Ishikawa (cell line): ENCODE measurements around the gene CNNM1.

Experiments used
- CREB1 ChIP-seq: IDR thresholded peaks from 2 replicates; pipeline ENCODE4 v1.6.1; 2012; ENCODE audit warnings: low read depth
- EGR1 ChIP-seq: IDR thresholded peaks from 2 replicates; pipeline ENCODE4 v1.6.1; 2012
- EP300 ChIP-seq: IDR thresholded peaks from 2 replicates; pipeline ENCODE4 v1.6.1; 2012; ENCODE audit warnings: borderline replicate concordance
- NFIC ChIP-seq: IDR thresholded peaks from 2 replicates; pipeline ENCODE4 v1.6.1; 2012
- RAD21 ChIP-seq: IDR thresholded peaks from 2 replicates; pipeline ENCODE4 v1.6.1; 2012; ENCODE audit warnings: low read depth
- USF1 ChIP-seq: IDR thresholded peaks from 2 replicates; pipeline ENCODE4 v1.6.1; 2012
- YY1 ChIP-seq: IDR thresholded peaks from 2 replicates; pipeline ENCODE4 v1.6.1; 2012; ENCODE audit warnings: low read depth
- ZBTB7A ChIP-seq: IDR thresholded peaks from 2 replicates; pipeline ENCODE4 v1.6.1; 2012; ENCODE audit warnings: low read depth
- TF ChIP-seq, protein P1 (sequence below): IDR thresholded peaks from 2 replicates; pipeline ENCODE4 v1.6.1; 2012; ENCODE audit warnings: low read depth, mild to moderate bottlenecking

DNA sequence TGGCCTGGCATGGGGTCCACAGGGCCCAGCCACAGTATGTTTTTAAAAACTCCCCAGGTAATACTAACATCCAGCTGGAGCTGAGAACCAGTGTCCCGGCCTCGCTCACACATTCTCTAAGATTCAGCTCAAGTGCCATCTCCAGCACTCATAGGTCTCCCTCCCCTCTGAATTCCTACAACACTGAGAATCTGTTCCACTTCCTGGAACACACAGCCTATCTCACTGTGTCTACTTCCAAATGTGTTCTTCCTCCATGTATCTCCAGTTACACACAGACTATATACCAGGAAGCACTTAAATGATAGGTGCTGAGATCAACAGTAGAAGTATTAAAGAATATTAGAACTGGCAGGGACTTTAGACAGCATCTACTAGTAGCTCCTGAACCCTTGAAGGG, 90.5 kb downstream of the CNNM1 start:
- TF ChIP-seq YY1 (no peak), ZBTB7A (no peak), NFIC (no peak), EGR1 (no peak), RAD21 (no peak), CREB1 (no peak), EP300 (no peak), USF1 (no peak)
- TF ChIP-seq, protein P1, sequence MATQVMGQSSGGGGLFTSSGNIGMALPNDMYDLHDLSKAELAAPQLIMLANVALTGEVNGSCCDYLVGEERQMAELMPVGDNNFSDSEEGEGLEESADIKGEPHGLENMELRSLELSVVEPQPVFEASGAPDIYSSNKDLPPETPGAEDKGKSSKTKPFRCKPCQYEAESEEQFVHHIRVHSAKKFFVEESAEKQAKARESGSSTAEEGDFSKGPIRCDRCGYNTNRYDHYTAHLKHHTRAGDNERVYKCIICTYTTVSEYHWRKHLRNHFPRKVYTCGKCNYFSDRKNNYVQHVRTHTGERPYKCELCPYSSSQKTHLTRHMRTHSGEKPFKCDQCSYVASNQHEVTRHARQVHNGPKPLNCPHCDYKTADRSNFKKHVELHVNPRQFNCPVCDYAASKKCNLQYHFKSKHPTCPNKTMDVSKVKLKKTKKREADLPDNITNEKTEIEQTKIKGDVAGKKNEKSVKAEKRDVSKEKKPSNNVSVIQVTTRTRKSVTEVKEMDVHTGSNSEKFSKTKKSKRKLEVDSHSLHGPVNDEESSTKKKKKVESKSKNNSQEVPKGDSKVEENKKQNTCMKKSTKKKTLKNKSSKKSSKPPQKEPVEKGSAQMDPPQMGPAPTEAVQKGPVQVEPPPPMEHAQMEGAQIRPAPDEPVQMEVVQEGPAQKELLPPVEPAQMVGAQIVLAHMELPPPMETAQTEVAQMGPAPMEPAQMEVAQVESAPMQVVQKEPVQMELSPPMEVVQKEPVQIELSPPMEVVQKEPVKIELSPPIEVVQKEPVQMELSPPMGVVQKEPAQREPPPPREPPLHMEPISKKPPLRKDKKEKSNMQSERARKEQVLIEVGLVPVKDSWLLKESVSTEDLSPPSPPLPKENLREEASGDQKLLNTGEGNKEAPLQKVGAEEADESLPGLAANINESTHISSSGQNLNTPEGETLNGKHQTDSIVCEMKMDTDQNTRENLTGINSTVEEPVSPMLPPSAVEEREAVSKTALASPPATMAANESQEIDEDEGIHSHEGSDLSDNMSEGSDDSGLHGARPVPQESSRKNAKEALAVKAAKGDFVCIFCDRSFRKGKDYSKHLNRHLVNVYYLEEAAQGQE = no peak
